NCI-H2227 treated with DMSO at 0.1 percent for 48 hours (cell line): Measurements from ENCODE around the gene MEP1A.
"Not testable (repeated sequence)": the region's sequence is repeated elsewhere in the genome, so short reads cannot be mapped to it uniquely, and the experiment has no call there.

Experiments
- DNase-seq: peaks from one replicate; lab custom pipeline; 2025; lab: John Stamatoyannopoulos, UW

MEP1A gene

GRCh38 chr6:46793138-46793537 lies at the start of gene MEP1A:
Gene MEP1A, plus strand, starts transcription at chr6:46793389. Its CDS starts 10 bp downstream, at chr6:46793399.
- DNase-seq, result no peak

GRCh38 chr6:46743425-46744158 lies 49.6 kb upstream of the MEP1A start:
- no peak for DNase-seq

GRCh38 chr6:46744159-46744725 lies 48.9 kb upstream of the MEP1A start:
- not testable (repeated sequence) for DNase-seq

- no peak for DNase-seq
Measured at GRCh38 chr6:46745973-46746372, 47.2 kb upstream of the MEP1A start.

GRCh38 chr6:46746696-46747095 lies 46.5 kb upstream of the MEP1A start, which contains the start of gene ANKRD66:
Gene ANKRD66, plus strand, starts transcription at chr6:46746933. Its CDS starts 5,016 bp downstream, at chr6:46751949.
- DNase-seq, result no peak

GRCh38 chr6:46748940-46749503 lies 44.2 kb upstream of the MEP1A start:
- DNase-seq, result no peak

GRCh38 chr6:46749731-46750130 lies 43.5 kb upstream of the MEP1A start:
- DNase-seq, result no peak

- DNase-seq, result no peak
Measured at GRCh38 chr6:46751658-46752057, 41.5 kb upstream of the MEP1A start.

GRCh38 chr6:46755865-46756264 lies 37.3 kb upstream of the MEP1A start:
- DNase-seq, result no peak

GRCh38 chr6:46756469-46757213 lies 36.5 kb upstream of the MEP1A start:
- DNase-seq, result no peak

GRCh38 chr6:46757214-46757596 lies 36.0 kb upstream of the MEP1A start:
- no peak for DNase-seq

GRCh38 chr6:46758960-46759753 lies 34.0 kb upstream of the MEP1A start:
- no peak for DNase-seq

GRCh38 chr6:46760925-46761324 lies 32.3 kb upstream of the MEP1A start:
- no peak for DNase-seq

- no peak for DNase-seq
Measured at GRCh38 chr6:46763466-46763865, 29.7 kb upstream of the MEP1A start.

- DNase-seq, result not testable (repeated sequence)
Measured at GRCh38 chr6:46764280-46764679, 28.9 kb upstream of the MEP1A start.

GRCh38 chr6:46764961-46765360 lies 28.2 kb upstream of the MEP1A start:
- DNase-seq, result no peak

GRCh38 chr6:46772016-46772415 lies 21.2 kb upstream of the MEP1A start:
- no peak for DNase-seq

GRCh38 chr6:46772762-46773161 lies 20.4 kb upstream of the MEP1A start:
- DNase-seq, result no peak

- DNase-seq, result no peak
Measured at GRCh38 chr6:46773201-46773855, 19.9 kb upstream of the MEP1A start.

GRCh38 chr6:46774736-46775135 lies 18.5 kb upstream of the MEP1A start:
- not testable (repeated sequence) for DNase-seq

GRCh38 chr6:46776070-46776712 lies 17.0 kb upstream of the MEP1A start:
- no peak for DNase-seq
